ENCODE measurements around the gene ABCB4.
A peak's percentile ranks its signal among the peaks of the same experiment; 100 is the strongest.

Gene ABCB4

GRCh38 chr7:87426160-87426559, 49.3 kb downstream of the ABCB4 start:
- no peak for DNase-seq (ENCODE audit: low read depth in 1 of 2, low spot score in 1 of 2)

DNA sequence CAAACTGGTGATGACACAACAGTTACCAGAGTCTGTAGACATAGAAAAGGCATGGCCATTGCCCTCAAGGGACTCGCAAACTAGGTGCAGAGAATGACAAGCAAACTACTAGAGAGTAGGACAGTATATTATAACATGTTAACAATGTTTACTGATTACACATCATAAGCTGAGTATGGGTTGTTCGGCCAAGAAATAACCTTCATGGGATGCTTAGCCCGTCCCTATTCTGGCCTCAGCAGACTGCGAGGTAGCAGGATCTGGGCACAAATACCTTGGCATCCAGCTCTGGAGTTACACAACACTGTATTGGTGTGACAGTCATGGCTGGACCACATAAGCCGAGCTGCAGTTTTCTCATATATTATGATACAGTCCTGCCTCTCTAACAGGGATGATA, 51.4 kb downstream of the ABCB4 start:
- DNase-seq (ENCODE audit: low read depth in 1 of 2, low spot score in 1 of 2) = no peak

- no peak for DNase-seq (ENCODE audit: low read depth in 1 of 2, low spot score in 1 of 2)
Observed at GRCh38 chr7:87420173-87420572, 55.3 kb downstream of the ABCB4 start.

GRCh38 chr7:87416682-87417587, 58.5 kb downstream of the ABCB4 start:
- peak; percentile 25 to 34 for DNase-seq (ENCODE audit: low read depth in 1 of 2, low spot score in 1 of 2)

- no peak for DNase-seq (ENCODE audit: low read depth in 1 of 2, low spot score in 1 of 2)
Observed at GRCh38 chr7:87414794-87415188, 60.7 kb downstream of the ABCB4 start.

DNA sequence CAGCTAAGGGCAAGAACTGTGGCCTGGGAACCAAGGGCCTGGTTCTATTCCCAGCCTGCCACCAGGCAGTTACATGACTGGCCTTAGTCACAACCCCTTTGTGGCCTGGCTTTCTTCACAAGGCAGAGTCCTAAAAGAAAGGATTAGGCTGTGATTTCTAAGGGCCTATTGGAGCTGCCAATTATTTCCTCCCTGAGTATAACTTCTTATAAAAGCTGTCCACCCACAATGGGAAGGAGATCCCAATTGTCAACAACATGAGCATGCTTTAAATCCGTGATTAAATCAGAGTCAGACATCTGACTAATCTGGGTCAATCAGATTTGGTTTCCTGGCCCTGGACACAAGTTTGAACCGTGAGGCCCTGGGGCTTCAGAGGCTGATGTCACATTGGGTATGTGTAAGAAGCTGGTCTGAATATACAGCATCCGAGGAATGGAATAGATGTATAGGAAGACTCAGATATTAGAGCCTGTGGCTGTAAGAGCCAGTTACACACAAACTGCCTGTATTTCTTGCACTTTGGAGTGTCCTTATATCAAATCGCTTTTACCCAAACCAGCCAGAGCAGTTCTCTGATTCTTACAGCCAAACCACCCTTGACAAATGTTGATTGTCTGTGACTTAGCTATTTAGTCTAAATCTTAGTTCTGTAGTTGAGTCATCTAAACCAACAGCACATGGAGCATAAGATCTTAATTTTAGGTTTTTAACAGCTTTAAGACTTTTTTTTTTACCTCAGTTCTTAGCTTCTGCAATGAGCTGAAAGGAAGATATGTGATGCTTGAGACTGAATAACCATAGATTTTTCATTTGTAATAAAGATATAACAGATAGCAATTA, 61.3 kb downstream of the ABCB4 start:
- no peak for DNase-seq (ENCODE audit: low read depth in 1 of 2, low spot score in 1 of 2)

- DNase-seq (ENCODE audit: low read depth in 1 of 2, low spot score in 1 of 2) = no peak
Observed at GRCh38 chr7:87413029-87413428, 62.5 kb downstream of the ABCB4 start.

DNA sequence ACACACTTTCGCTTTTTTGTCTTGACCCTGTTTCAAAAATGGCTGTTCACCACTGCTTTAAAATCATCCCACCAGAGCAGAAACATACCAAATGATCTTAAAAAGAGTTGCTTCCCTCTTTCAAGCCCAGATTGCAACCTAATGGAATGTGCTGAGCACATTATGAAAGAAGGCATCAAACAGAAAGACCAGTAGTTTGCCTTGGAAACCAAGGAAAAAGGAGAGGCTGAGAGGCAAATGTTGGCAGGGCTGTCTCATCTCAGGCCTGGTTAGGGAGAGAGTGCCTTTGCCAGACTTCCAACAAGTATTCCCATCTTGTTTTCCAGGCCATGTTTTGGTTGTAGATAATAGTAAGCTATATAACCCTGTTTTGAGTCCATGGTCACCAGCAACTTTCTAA, 64.3 kb downstream of the ABCB4 start:
- no peak for DNase-seq (ENCODE audit: low read depth in 1 of 2, low spot score in 1 of 2)

GRCh38 chr7:87404674-87405073, 70.8 kb downstream of the ABCB4 start:
- no peak for DNase-seq (ENCODE audit: low read depth in 1 of 2, low spot score in 1 of 2)

- DNase-seq (ENCODE audit: low read depth in 1 of 2, low spot score in 1 of 2) = no peak
Observed at GRCh38 chr7:87398446-87398845, 77.0 kb downstream of the ABCB4 start.

GRCh38 chr7:87395442-87396020, 79.9 kb downstream of the ABCB4 start:
- DNase-seq (ENCODE audit: low read depth in 1 of 2, low spot score in 1 of 2) = no peak

DNA sequence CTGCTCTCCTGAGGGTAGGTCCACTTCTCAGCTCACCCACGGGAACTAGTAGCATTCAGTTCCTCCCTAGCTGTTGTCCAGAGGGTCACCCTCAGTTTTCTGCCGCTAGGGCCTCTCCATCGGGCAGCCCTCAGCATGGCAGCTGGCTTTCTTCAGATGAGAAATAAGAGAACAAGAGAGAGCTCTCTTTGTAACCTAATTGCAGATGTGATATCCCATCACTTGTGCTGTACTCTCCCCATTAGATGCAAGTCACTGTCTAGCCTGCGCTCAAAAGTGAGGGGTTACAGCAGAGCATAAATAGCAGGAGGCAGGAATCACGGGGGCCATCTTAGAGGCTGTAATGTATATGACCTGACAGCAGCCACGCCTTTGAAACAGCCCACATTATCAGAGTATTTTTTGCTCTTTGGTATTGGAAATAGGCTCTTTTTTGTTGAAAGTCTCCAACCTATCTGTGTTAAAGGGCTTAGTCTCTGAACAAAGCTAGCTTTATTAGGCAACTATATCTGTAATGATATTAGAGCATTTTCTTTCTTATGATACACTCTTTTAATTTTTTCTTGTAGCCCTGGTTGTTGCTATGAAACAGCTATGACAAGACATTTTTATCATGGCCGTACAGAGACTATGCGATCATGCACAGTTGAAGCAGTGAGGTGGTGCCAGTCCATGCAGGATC, 84.3 kb downstream of the ABCB4 start:
- no peak for DNase-seq (ENCODE audit: low read depth in 1 of 2, low spot score in 1 of 2)

DNA sequence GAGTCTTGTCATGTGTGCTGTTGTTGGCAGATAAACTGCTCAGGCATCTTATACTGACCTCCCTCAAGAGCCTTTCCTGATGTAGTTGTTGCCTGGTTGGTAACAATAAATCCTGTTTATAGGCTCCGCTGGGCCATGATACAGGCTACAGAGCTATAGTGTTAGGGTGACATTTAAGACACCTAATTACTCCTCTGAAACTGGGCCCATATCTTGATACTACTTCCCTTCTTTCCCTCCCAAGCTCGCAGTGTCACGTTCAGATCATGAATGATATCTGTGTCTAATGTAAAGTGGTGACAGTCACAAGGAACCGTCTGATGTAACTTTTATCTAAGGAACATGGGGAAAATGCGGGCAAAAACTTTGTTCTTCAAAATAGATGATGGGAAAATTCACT, 94.6 kb downstream of the ABCB4 start:
- DNase-seq (ENCODE audit: low read depth in 1 of 2, low spot score in 1 of 2) = no peak

DNA sequence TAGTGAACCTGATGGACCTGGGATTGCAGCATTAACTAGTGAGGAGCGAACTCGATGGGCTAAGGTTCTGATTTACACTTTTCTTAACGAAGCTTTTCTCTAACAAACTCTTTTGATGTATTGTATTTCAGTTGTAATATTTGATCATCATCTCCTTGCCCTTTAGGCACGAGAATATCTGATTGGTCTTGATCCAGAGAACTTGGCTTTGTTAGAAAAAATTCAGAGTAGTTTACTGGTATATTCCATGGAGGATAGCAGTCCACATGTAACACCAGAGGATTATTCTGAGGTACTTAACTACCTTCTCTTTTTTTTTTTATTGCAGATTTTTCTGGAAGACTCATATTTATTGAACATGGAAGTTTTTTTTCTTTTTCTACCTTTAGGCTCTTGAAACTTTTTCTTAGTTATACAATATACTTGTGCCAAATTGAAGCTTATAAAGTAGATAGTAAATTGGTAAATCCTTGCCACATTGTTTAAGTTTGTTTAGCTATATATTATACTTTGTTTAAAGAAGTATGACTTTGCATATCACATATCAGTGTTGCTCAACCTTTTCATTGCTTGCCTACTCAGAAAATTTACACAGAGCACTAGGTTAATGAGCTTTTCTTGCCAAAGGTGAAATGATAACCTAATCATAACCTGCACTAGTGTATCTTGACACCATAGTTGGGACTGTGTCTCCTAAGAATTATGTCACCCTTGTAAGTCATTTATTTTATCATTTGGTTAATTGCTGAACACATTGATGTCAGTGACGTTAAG, 99.6 kb downstream of the ABCB4 start:
- no peak for DNase-seq (ENCODE audit: low read depth in 1 of 2, low spot score in 1 of 2)

DNA sequence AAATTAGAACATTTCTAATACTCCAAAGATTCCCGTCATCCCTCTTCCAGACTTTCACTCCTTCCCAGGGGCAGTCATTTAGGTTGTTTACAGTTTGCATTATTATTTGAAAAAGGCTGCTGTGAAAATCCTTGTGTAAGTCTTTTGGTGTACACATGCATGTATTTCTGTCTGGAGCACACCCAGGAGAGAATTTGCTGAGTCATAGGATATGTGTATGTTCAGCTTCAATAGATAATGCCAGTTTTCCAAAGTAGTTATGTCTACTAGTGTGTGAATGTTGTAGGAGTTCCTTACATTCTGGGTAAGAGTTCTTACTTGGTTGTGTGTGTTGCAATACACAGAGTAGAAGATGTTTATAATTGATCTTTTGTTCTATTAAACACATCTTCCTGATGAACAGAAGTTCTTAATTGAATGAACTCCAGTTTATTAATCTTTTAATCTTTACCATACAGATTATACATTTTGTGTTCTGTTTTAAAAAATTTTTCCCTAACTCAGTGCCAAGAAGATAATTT, 104.8 kb downstream of the ABCB4 start:
- DNase-seq (ENCODE audit: low read depth in 1 of 2, low spot score in 1 of 2) = no peak

- peak in 1 of 2 donors; percentile 0 for DNase-seq (ENCODE audit: low read depth in 1 of 2, low spot score in 1 of 2)
Observed at GRCh38 chr7:87369216-87369615, 106.3 kb downstream of the ABCB4 start.

DNA sequence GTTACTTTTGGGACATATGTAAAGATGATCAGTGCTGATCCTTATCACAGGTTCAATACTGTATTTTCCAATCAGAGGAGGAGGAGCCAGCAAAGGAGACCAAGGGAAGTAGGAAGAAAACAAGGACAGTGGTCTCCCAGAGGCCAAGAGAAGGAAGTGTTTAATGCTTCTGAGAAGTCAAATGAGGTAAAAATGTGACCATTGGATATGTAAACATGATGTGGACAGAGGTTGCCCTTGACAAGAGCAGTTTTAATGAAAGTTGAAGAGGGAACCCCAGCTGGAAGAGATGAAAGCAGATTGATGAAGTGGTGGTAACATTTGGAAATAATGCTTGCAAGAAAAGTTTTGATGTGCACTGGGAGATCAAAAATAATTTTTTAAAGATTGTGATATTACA, 111.2 kb downstream of the ABCB4 start:
- DNase-seq (ENCODE audit: low read depth in 1 of 2, low spot score in 1 of 2) = no peak

- no peak for DNase-seq (ENCODE audit: low read depth in 1 of 2, low spot score in 1 of 2)
Observed at GRCh38 chr7:87363342-87363741, 112.1 kb downstream of the ABCB4 start.

GRCh38 chr7:87361320-87361719, 114.2 kb downstream of the ABCB4 start:
- no peak for DNase-seq (ENCODE audit: low read depth in 1 of 2, low spot score in 1 of 2)

GRCh38 chr7:87359366-87359765, 116.1 kb downstream of the ABCB4 start:
- DNase-seq (ENCODE audit: low read depth in 1 of 2, low spot score in 1 of 2) = no peak
